SK-N-SH treated with all-trans-retinoic acid at 6 μM for 48 hours (cell line): Measurements from ENCODE around the gene PTPRD.

Source experiments
- ATAC-seq: fragments of 200-7000 bp; cut with Tn5 transposase; 3 replicates; pipeline ENCODE4 v1.9.1; 2020; ENCODE audit warnings: mild to moderate bottlenecking, moderate library complexity
- ARNTL ChIP-seq: fragments of 450-650 bp; formaldehyde crosslinking; IDR thresholded peaks from 2 replicates; pipeline ENCODE4 v1.5.0; 2020; ENCODE audit warnings: low read depth, mild to moderate bottlenecking, moderate library complexity, borderline replicate concordance
- BACH2 ChIP-seq: fragments of 250-450 bp; sonication (Bioruptor Pico); IDR thresholded peaks from 2 replicates; pipeline ENCODE4 v1.9.0; 2021; ENCODE audit warnings: mild to moderate bottlenecking, borderline replicate concordance
- CREB5 ChIP-seq: fragments of 250-450 bp; sonication (Bioruptor Pico); IDR thresholded peaks from 2 replicates; pipeline ENCODE4 v1.5.1; 2020; ENCODE audit warnings: low read depth, mild to moderate bottlenecking, moderate library complexity
- CSDC2 ChIP-seq: fragments of 250-450 bp; sonication (Bioruptor Pico); IDR thresholded peaks from 2 replicates; pipeline ENCODE4 v1.5.0; 2020; ENCODE audit warnings: mild to moderate bottlenecking, moderate library complexity
- CSRNP3 ChIP-seq: fragments of 250-450 bp; sonication (Bioruptor Pico); IDR thresholded peaks from 2 replicates; pipeline ENCODE4 v1.5.1; 2021; ENCODE audit warnings: mild to moderate bottlenecking, moderate library complexity
- ESRRG ChIP-seq: fragments of 250-450 bp; sonication (Bioruptor Pico); IDR thresholded peaks from 2 replicates; pipeline ENCODE4 v1.6.1; 2021; ENCODE audit warnings: mild to moderate bottlenecking
- ISL1 ChIP-seq: fragments of 250-450 bp; sonication (Bioruptor Pico); IDR thresholded peaks from 2 replicates; pipeline ENCODE4 v2.1.2; 2022; ENCODE audit warnings: mild to moderate bottlenecking, moderate library complexity
- OSR1 ChIP-seq: fragments of 250-450 bp; sonication (Bioruptor Pico); IDR thresholded peaks from 2 replicates; pipeline ENCODE4 v1.8.0; 2022; ENCODE audit warnings: moderate library complexity, mild to moderate bottlenecking, inconsistent platforms
- POU6F1 ChIP-seq: fragments of 250-450 bp; sonication (Bioruptor Pico); IDR thresholded peaks from 2 replicates; pipeline ENCODE4 v1.8.0; 2021; ENCODE audit warnings: low read depth, mild to moderate bottlenecking, moderate library complexity, borderline replicate concordance
- PPARA ChIP-seq: fragments of 250-450 bp; sonication (Bioruptor Pico); IDR thresholded peaks from 2 replicates; pipeline ENCODE4 v1.5.0; 2020; ENCODE audit warnings: mild to moderate bottlenecking, borderline replicate concordance
- RARB ChIP-seq: fragments of 250-450 bp; sonication (Bioruptor Pico); IDR thresholded peaks from 2 replicates; pipeline ENCODE4 v1.8.0; 2021; ENCODE audit warnings: mild to moderate bottlenecking, moderate library complexity
- SNAI2 ChIP-seq: fragments of 250-450 bp; sonication (Bioruptor Pico); IDR thresholded peaks from 2 replicates; pipeline ENCODE4 v1.5.0; 2020; ENCODE audit warnings: mild to moderate bottlenecking, moderate library complexity
- TCF4 ChIP-seq: fragments of 250-450 bp; sonication (Bioruptor Pico); IDR thresholded peaks from 2 replicates; pipeline ENCODE4 v1.8.0; 2021; ENCODE audit warnings: mild to moderate bottlenecking, moderate library complexity, borderline replicate concordance
- TOX ChIP-seq: fragments of 250-450 bp; sonication (Bioruptor Pico); IDR thresholded peaks from 2 replicates; pipeline ENCODE4 v1.8.0; 2021; ENCODE audit warnings: mild to moderate bottlenecking, moderate library complexity, borderline replicate concordance
- TSHZ2 ChIP-seq: fragments of 250-450 bp; sonication (Bioruptor Pico); IDR thresholded peaks from 2 replicates; pipeline ENCODE4 v1.5.0; 2020; ENCODE audit warnings: mild to moderate bottlenecking, moderate library complexity
- ZC3H10 ChIP-seq: fragments of 250-450 bp; sonication (Bioruptor Pico); IDR thresholded peaks from 2 replicates; pipeline ENCODE4 v1.5.1; 2021; ENCODE audit warnings: mild to moderate bottlenecking, moderate library complexity
- ZFP3 ChIP-seq: fragments of 250-450 bp; sonication (Bioruptor Pico); IDR thresholded peaks from 2 replicates; pipeline ENCODE4 v1.5.0; 2020; ENCODE audit warnings: mild to moderate bottlenecking, moderate library complexity
- ZFP30 ChIP-seq: fragments of 450-650 bp; formaldehyde crosslinking; IDR thresholded peaks from 2 replicates; pipeline ENCODE4 v1.5.0; 2022; ENCODE audit warnings: mild to moderate bottlenecking, moderate library complexity
- ZNF565 ChIP-seq: fragments of 450-650 bp; formaldehyde crosslinking; conservative IDR thresholded peaks from 2 replicates; pipeline ENCODE4 v1.5.0; 2020; ENCODE audit warnings: low read depth, mild to moderate bottlenecking, moderate library complexity
- ZNF70 ChIP-seq: fragments of 450-650 bp; formaldehyde crosslinking; IDR thresholded peaks from 2 replicates; pipeline ENCODE4 v1.5.0; 2020; ENCODE audit warnings: mild to moderate bottlenecking, moderate library complexity
- ZNF8 ChIP-seq: fragments of 450-650 bp; formaldehyde crosslinking; IDR thresholded peaks from 2 replicates; pipeline ENCODE4 v1.5.0; 2020; ENCODE audit warnings: mild to moderate bottlenecking, moderate library complexity
- TF ChIP-seq, protein P1 (sequence below): fragments of 250-450 bp; sonication (Bioruptor Pico); IDR thresholded peaks from 2 replicates; pipeline ENCODE4 v1.8.0; 2020; ENCODE audit warnings: mild to moderate bottlenecking, moderate library complexity, borderline replicate concordance

Gene PTPRD

DNA sequence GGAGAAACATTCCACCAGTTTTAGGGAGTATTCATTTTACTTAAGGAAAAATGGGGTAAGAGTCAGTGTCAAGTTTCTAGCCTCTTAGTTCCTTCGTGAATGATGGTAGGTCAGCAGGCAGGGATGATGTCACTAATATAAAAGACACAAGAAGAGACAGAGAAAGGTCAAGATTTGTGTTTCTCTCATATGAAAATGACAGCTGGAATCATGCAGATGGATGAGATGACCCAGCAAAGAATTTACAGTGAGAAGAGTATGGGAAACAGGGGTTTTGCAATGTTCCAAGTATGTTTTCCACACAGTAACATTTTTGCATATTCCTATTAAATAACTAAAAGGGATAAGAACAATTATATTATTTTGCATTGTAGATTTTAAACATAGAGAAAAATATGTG is 2063.6 kb downstream of the PTPRD start:
- no peak for ATAC-seq
- TF ChIP-seq POU6F1 (CRISPR knock-in tag), result no peak
- no peak for TF ChIP-seq ZNF8
- no peak for TF ChIP-seq OSR1 (CRISPR knock-in tag)
- no peak for TF ChIP-seq TCF4 (CRISPR knock-in tag)
- no peak for TF ChIP-seq BACH2 (CRISPR knock-in tag)
- no peak for TF ChIP-seq ISL1 (CRISPR knock-in tag)
- no peak for TF ChIP-seq TSHZ2 (CRISPR knock-in tag)

DNA sequence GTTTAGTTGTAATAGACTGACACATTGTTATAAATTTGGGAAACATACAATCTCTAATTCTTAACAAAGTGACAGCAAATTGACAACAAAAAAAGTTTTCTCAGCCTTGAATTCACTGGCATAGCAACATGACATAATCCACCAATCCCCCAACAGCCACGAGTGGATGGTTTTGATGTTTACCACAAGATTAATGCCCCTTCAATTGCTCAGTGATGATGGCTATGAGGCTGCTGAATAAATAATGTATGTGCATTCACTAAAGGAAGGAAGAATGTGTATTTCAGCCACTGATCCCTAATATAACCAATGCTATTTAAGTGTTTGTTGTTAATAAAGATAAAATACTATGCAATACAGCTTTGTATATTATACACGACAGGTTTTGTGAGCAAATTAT is 2069.6 kb downstream of the PTPRD start:
- TF ChIP-seq BACH2 (CRISPR knock-in tag) (no peak), CREB5 (CRISPR knock-in tag) (no peak), ISL1 (CRISPR knock-in tag) (no peak), PPARA (CRISPR knock-in tag) (no peak), ZNF70 (no peak), SNAI2 (no peak), POU6F1 (CRISPR knock-in tag) (no peak), ARNTL (CRISPR knock-in tag) (no peak), CSRNP3 (CRISPR knock-in tag) (no peak), ZNF565 (CRISPR knock-in tag) (no peak)
- TF ChIP-seq, protein P1, sequence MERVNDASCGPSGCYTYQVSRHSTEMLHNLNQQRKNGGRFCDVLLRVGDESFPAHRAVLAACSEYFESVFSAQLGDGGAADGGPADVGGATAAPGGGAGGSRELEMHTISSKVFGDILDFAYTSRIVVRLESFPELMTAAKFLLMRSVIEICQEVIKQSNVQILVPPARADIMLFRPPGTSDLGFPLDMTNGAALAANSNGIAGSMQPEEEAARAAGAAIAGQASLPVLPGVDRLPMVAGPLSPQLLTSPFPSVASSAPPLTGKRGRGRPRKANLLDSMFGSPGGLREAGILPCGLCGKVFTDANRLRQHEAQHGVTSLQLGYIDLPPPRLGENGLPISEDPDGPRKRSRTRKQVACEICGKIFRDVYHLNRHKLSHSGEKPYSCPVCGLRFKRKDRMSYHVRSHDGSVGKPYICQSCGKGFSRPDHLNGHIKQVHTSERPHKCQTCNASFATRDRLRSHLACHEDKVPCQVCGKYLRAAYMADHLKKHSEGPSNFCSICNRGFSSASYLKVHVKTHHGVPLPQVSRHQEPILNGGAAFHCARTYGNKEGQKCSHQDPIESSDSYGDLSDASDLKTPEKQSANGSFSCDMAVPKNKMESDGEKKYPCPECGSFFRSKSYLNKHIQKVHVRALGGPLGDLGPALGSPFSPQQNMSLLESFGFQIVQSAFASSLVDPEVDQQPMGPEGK (CRISPR knock-in tag), result no peak
- no peak for ATAC-seq

DNA sequence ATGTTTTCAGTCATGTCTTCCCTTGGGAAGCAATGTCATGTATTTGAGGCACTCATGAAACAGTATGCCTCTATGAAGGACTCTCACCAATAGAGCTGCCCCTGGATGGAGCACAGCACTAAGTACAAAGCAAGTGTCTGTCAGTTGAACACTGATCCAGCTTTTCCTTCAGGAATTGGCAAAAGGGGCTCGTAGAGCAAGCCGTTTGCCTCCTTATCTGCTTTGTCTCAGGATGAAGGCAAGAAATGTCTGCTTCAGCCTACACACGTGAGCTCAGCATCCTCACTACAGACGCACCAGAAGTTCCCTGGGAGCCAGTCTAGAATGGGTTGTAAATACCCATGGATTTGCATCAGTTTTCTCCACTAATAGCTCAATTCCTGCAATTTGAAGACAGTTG is 2070.3 kb downstream of the PTPRD start:
- no peak for ATAC-seq
- TF ChIP-seq TOX, result no peak
- TF ChIP-seq ZFP30 (CRISPR knock-in tag), result no peak
- TF ChIP-seq, all 23 proteins: peak for 0

DNA sequence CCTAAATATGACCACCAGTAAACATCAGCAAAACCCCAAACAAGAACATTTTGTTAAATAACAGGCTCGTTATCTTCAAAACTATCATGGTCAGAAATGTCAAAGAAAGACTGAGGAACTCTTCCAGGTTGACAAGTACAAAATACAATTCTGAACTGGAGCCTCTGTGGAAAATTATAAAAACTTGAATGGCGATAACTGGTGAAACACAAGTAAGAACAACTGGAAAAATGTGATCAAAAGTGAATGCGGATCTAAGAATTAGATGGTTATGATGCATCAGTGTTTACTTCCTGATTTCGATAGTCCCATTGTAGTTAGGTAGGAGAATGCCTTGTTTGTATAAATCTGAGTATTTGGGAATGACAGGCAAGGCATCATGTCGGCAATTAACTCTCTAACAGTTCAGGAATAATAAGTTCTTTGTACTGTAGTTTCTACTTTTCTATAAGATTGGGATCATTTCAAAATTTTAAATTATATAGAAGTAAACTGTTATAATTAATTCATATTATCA is 2073.1 kb downstream of the PTPRD start:
- TF ChIP-seq CREB5 (CRISPR knock-in tag), result no peak
- no peak for TF ChIP-seq ZNF70
- no peak for TF ChIP-seq POU6F1 (CRISPR knock-in tag)
- TF ChIP-seq RARB (CRISPR knock-in tag), result no peak
- no peak for TF ChIP-seq BACH2 (CRISPR knock-in tag)
- no peak for TF ChIP-seq ARNTL (CRISPR knock-in tag)
- no peak for TF ChIP-seq ZFP3
- no peak for TF ChIP-seq CSDC2 (CRISPR knock-in tag)
- TF ChIP-seq ESRRG (CRISPR knock-in tag), result no peak
- TF ChIP-seq ZFP30 (CRISPR knock-in tag), result no peak
- no peak for TF ChIP-seq PPARA (CRISPR knock-in tag)
- TF ChIP-seq ZC3H10 (CRISPR knock-in tag), result no peak
- TF ChIP-seq, all 23 proteins: peak for 0
- no peak for ATAC-seq
